CD14-positive monocyte (primary cell): ENCODE measurements around the gene ITPKB. TPM values are rescaled to one million over a fixed set of nuclear protein-coding genes. Genes with fewer than 3 reads are reported as not detected.
A peak's percentile ranks its signal among the peaks of the same experiment; 100 is the strongest.

Source experiments
- DNase-seq, 3 donors: peaks; one replicate each; pipeline ENCODE4 v3.0.0-alpha.2; 2011 to 2022
- H2AFZ ChIP-seq: 2 replicates; pipeline ENCODE4 v1.6.0; 2012; ENCODE audit warnings: mild to moderate bottlenecking, low read depth, low read length, inconsistent platforms; ENCODE audit not compliant: insufficient read depth, poor library complexity, severe bottlenecking
- H3K27ac ChIP-seq, 2 donors: 1 replicate in 1 of 2; 2 replicates in 1 of 2; pipeline ENCODE4 v1.5.1; 2012 to 2013; ENCODE audit warnings: low read length in 2 of 2, control low read depth in 1 of 2, inconsistent platforms in 1 of 2, low read depth in 1 of 2, mild to moderate bottlenecking in 1 of 2
- H3K27me3 ChIP-seq, 2 donors: one replicate each; pipeline versions ENCODE4 v1.6.0 to v1.6.1; 2011 to 2013; ENCODE audit warnings: low read length in 2 of 2; ENCODE audit not compliant: control insufficient read depth in 2 of 2, insufficient read depth in 2 of 2
- H3K36me3 ChIP-seq, 2 donors: replicated peaks in 1 of 2; 1 replicate in 1 of 2; 2 replicates in 1 of 2; pipeline versions ENCODE4 v1.5.1 to v1.6.1; 2012 to 2013; ENCODE audit warnings: low read length in 2 of 2, control low read depth in 1 of 2, inconsistent platforms in 1 of 2, mild to moderate bottlenecking in 1 of 2; ENCODE audit not compliant: insufficient read depth in 2 of 2, control insufficient read depth in 1 of 2
- H3K4me1 ChIP-seq, 2 donors: 1 replicate in 1 of 2; 2 replicates in 1 of 2; pipeline versions ENCODE4 v1.5.1 to v1.6.1; 2012 to 2013; ENCODE audit warnings: low read length in 2 of 2, control low read depth in 1 of 2, inconsistent platforms in 1 of 2, mild to moderate bottlenecking in 1 of 2, moderate library complexity in 1 of 2; ENCODE audit not compliant: insufficient read depth in 2 of 2, control insufficient read depth in 1 of 2
- H3K4me2 ChIP-seq: replicated peaks from 2 replicates; pipeline ENCODE3; 2012; ENCODE audit warnings: low read length, moderate library complexity, mild to moderate bottlenecking; ENCODE audit not compliant: poor library complexity, severe bottlenecking; ENCODE audit errors: extremely low read depth
- H3K4me3 ChIP-seq, 3 experiments: fragments of 200-600 bp in 1 of 3; sonication (generic) in 1 of 3; replicated peaks in 1 of 3; 1 replicate in 2 of 3; 2 replicates in 1 of 3; pipeline ENCODE4 v1.5.1; 2011 to 2013; ENCODE audit warnings: low read length in 3 of 3, mild to moderate bottlenecking in 3 of 3, control low read depth in 2 of 3, low read depth in 2 of 3, inconsistent platforms in 1 of 3, moderate library complexity in 1 of 3
- H3K79me2 ChIP-seq: 2 replicates; pipeline ENCODE4 v1.6.0; 2012; ENCODE audit warnings: mild to moderate bottlenecking, control low read depth, inconsistent platforms, low read length, moderate library complexity; ENCODE audit not compliant: insufficient read depth
- H3K9ac ChIP-seq: 2 replicates; pipeline ENCODE4 v1.6.0; 2017; ENCODE audit warnings: low read length, mild to moderate bottlenecking; ENCODE audit not compliant: insufficient read depth, poor library complexity, severe bottlenecking
- H3K9me3 ChIP-seq, 2 donors: replicated peaks in 1 of 2; 1 replicate in 1 of 2; 2 replicates in 1 of 2; pipeline versions ENCODE4 v1.5.1 to v1.6.1; 2012 to 2013; ENCODE audit warnings: low read length in 2 of 2, control low read depth in 1 of 2; ENCODE audit not compliant: control insufficient read depth in 1 of 2, insufficient read depth in 1 of 2
- H4K20me1 ChIP-seq: 2 replicates; pipeline ENCODE4 v1.6.0; 2012; ENCODE audit warnings: mild to moderate bottlenecking, low read length, control low read depth, moderate library complexity; ENCODE audit not compliant: insufficient read depth
- H3K27ac Mint-ChIP-seq, 7 donors: one replicate each; pipeline ENCODE4 v1.8.0; 2020; ENCODE audit warnings: mild to moderate bottlenecking in 7 of 7, mixed read lengths in 7 of 7, moderate library complexity in 6 of 7, inconsistent platforms in 2 of 7
- H3K27me3 Mint-ChIP-seq, 3 donors: one replicate each; pipeline ENCODE4 v1.8.0; 2021 to 2022; ENCODE audit warnings: low read depth in 3 of 3, mild to moderate bottlenecking in 3 of 3, mixed read lengths in 3 of 3, moderate library complexity in 3 of 3, inconsistent platforms in 1 of 3
- H3K36me3 Mint-ChIP-seq, 2 donors: one replicate each; pipeline ENCODE4 v1.8.0; 2020; ENCODE audit warnings: mixed read lengths in 2 of 2, inconsistent platforms in 1 of 2, mild to moderate bottlenecking in 1 of 2
- H3K4me1 Mint-ChIP-seq: one replicate; pipeline ENCODE4 v1.8.0; 2020; ENCODE audit warnings: mild to moderate bottlenecking, mixed read lengths
- H3K4me3 Mint-ChIP-seq, 2 donors: one replicate each; pipeline ENCODE4 v1.8.0; 2020; ENCODE audit warnings: mild to moderate bottlenecking in 2 of 2, mixed read lengths in 2 of 2, moderate library complexity in 1 of 2
- H3K9me3 Mint-ChIP-seq, 7 donors: one replicate each; pipeline ENCODE4 v1.8.0; 2020 to 2022; ENCODE audit warnings: mixed read lengths in 7 of 7, mild to moderate bottlenecking in 6 of 7, moderate library complexity in 6 of 7, inconsistent platforms in 2 of 7
- CTCF ChIP-seq: fragments of 200-600 bp; IDR thresholded peaks from one replicate; pipeline ENCODE4 v1.8.0; 2022; ENCODE audit warnings: antibody characterized with exemption, mild to moderate bottlenecking
- WGBS: methylation state at CpG from one replicate; pipeline ENCODE4 v1.1.5; 2013; ENCODE audit warnings: missing lambda C conversion rate; ENCODE audit not compliant: insufficient coverage; 5-methylcytosine and 5-hydroxymethylcytosine counted together
- intact Hi-C, 2 donors: fragments of 100-400 bp; cut with micrococcal nuclease; formaldehyde crosslinking; loops; one replicate each; pipeline versions ENCODE4 v1.15.0 to v1.15.1; 2023
- polyA plus RNA-seq, 3 donors: library from polyadenylated mRNA; depleted of rRNA in 1 of 3; unstranded in 2 of 3; stranded (reverse) in 1 of 3; fragments of 300-500 nt in 2 of 3; fragments of >200 nt in 1 of 3; fragmentation: Illumina TruSeq in 2 of 3; gene quantifications; 1 replicate in 2 of 3; 2 replicates in 1 of 3; pipeline ENCODE4 v1.2.3, GENCODE V29; 2012 to 2021

The ITPKB gene
- polyA plus RNA-seq, 3 donors: 7.3 to 14.4 (median 10.2) TPM

DNA sequence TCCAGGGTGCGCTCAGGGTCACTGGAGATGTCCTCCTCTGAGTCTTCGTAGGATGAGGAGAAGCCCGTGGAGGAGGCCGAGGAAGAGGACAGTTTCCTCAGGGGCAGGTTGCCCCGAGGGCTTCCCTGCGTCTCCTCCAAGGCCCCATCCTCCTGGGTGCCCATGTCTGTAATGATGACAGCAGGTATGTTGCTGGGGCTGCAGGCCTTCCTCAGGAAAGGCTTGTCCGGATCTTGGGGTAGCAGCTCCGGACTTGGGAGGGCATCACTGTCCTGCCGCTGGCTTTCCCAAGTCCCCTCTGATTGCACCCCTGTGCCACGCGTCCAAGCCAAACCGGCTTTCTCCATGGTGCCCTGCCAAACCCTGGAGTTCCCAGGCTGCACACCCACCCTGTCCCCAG is 3.5 kb downstream of the ITPKB start:
- Mint-ChIP-seq H3K36me3 (peaks cover 53 to 54% of the 10 kb centered on the region in 2 donors), H3K4me3 (peak overlapping the region in 1 of 2 donors; percentile 66), H3K4me1 (peaks cover 66% of the 10 kb centered on the region), H3K9me3 (no peaks in the 10 kb centered on the region), H3K27me3 (no peaks in the 10 kb centered on the region), H3K27ac (no peak overlapping the region)
- Histone ChIP-seq H3K27me3 (no peaks in the 10 kb centered on the region), H2AFZ (no peak overlapping the region), H3K4me1 (peaks cover 55 to 69% of the 10 kb centered on the region in 2 donors), H3K4me2 (peak overlapping the region; percentile 44), H3K79me2 (peaks cover 85% of the 10 kb centered on the region), H3K4me3 (peak overlapping the region in 1 of 3 experiments; percentile 24), H4K20me1 (peaks cover 67% of the 10 kb centered on the region), H3K27ac (no peak overlapping the region), H3K36me3 (peaks cover 19 to 51% of the 10 kb centered on the region in 2 donors), H3K9ac (no peak overlapping the region), H3K9me3 (no peaks in the 10 kb centered on the region)
- WGBS: 97% methylated on average over 11 of the region's 12 CpGs
- no peak for DNase-seq
- TF ChIP-seq CTCF: no peak
- intact Hi-C loops: loop anchor here (5.0 to 10.0 kb wide), 3 partner anchors 89 to 108 kb away; no protein-coding TSS in a partner anchor

DNA sequence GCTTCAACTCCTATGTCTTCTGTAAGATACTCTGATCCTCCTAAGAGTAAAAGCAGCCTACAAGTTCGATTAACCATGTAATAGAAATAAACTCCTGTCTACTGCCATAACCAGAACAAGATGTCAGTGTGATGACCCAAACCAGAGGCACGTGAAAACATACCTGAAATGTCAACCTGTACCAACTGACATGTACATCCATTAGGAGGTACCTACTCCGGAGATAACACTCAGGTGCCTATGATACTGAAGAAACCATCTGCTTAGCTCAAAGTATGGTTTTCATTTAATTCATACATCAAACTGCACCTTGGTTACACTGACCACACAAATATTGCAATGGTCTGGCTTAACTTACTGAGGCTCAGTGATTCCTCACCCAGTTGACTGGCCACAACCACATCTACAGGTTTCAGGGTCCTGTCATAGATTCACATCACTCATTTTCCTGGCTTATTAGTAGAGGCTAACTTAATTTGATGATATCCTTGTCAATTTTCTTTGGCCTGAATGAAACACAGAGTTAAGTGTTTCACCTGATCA is 4.4 kb downstream of the ITPKB start:
- 93% methylated on average over 3 of the region's 3 CpGs for WGBS
- Histone ChIP-seq H3K27me3 (no peaks in the 10 kb centered on the region), H3K4me1 (peaks cover 49 to 64% of the 10 kb centered on the region in 2 donors), H3K27ac (no peak overlapping the region), H3K79me2 (peaks cover 94% of the 10 kb centered on the region), H3K9ac (no peak overlapping the region), H3K4me2 (peak overlapping the region; percentile 44), H3K9me3 (no peaks in the 10 kb centered on the region), H3K36me3 (peaks cover 22 to 59% of the 10 kb centered on the region in 2 donors), H2AFZ (no peak overlapping the region), H3K4me3 (peak overlapping the region in 1 of 3 experiments; percentile 24), H4K20me1 (peaks cover 76% of the 10 kb centered on the region)
- Mint-ChIP-seq H3K27me3 (no peaks in the 10 kb centered on the region), H3K4me3 (peak overlapping the region; percentile 66 to 67), H3K4me1 (peaks cover 71% of the 10 kb centered on the region), H3K27ac (peak overlapping the region in 1 of 7 donors; percentile 3), H3K9me3 (no peaks in the 10 kb centered on the region), H3K36me3 (peaks cover 62 to 63% of the 10 kb centered on the region in 2 donors)
- DNase-seq: no peak
- intact Hi-C loops: loop anchor here (5.0 to 10.0 kb wide), 3 partner anchors 90 to 107 kb away; no protein-coding TSS in a partner anchor
- TF ChIP-seq CTCF: no peak
